Pancreas (tissue), 10 donors: ENCODE measurements around the gene LMO3. TPM values are rescaled to one million over a fixed set of nuclear protein-coding genes. Genes with fewer than 3 reads are reported as not detected.

Experiments used
- ATAC-seq, 4 donors: fragments of 200-7000 bp; cut with Tn5 transposase; one replicate each; pipeline versions ENCODE4 v1.8.0 to v1.9.1; 2020; ENCODE audit warnings: mild to moderate bottlenecking in 4 of 4, moderate library complexity in 4 of 4
- DNase-seq, 6 donors: peaks; one replicate each; pipeline ENCODE4 v3.0.0-alpha.2; 2020
- FAIRE-seq: peaks from 2 replicates; lab custom pipeline; 2012; peaks lifted over from hg19 to GRCh38; lab: Jason Lieb, UNC
- H3K27ac ChIP-seq, 4 donors: fragments of 200-600 bp; sonication (generic); 1 replicate in 3 of 4; 2 replicates in 1 of 4; pipeline versions ENCODE4 v1.5.0 to v1.8.0; 2020
- H3K27me3 ChIP-seq, 4 donors: fragments of 200-600 bp; one replicate each; pipeline ENCODE4 v1.8.0; 2021
- H3K36me3 ChIP-seq, 3 donors: fragments of 200-600 bp; sonication (generic) in 1 of 3; one replicate each; pipeline versions ENCODE4 v1.5.0 to v1.8.0; 2020 to 2021
- H3K4me1 ChIP-seq, 3 donors: fragments of 200-600 bp; one replicate each; pipeline ENCODE4 v1.8.0; 2021
- H3K4me3 ChIP-seq, 4 donors: fragments of 200-600 bp; sonication (generic) in 2 of 4; one replicate each; pipeline versions ENCODE4 v1.5.0 to v1.8.0; 2020 to 2021
- H3K9me3 ChIP-seq, 4 donors: fragments of 200-600 bp; one replicate each; pipeline ENCODE4 v1.8.0; 2021
- WGBS, 2 donors: extraction: QIAGEN DNeasy Blood & Tissue Kit; methylation state at CpG; one replicate each; pipeline ENCODE4 v1.1.7; 2013; 5-methylcytosine and 5-hydroxymethylcytosine counted together
- intact Hi-C, 3 donors: fragments of 100-400 bp; cut with DNase I; formaldehyde crosslinking; loops; one replicate each; pipeline versions ENCODE4 v1.11.1 to v1.14.2; 2022
- polyA plus RNA-seq, 2 donors: library from polyadenylated mRNA; stranded (reverse); fragments of 200-250 nt; gene quantifications; one replicate each; pipeline ENCODE4 v1.2.3, GENCODE V29; 2013
- total RNA-seq, 6 donors: library from RNA; stranded (reverse); fragmentation: NEBNext Ultra II Directional in 4 of 6; extraction: Animal tissue kit (Norgen Biotek cat#: 25700) in 4 of 6; gene quantifications; one replicate each; pipeline versions ENCODE4 v1.2.1 to v1.2.4, GENCODE V29; 2021 to 2023
- TF ChIP-seq, protein P1 (sequence below), 4 donors: fragments of 200-600 bp; sonication (generic) in 3 of 4; IDR thresholded peaks; one replicate each; pipeline versions ENCODE4 v1.5.0 to v1.8.0; 2021; ENCODE audit warnings: antibody characterized with exemption in 4 of 4
- donor health status: healthy with polysubstance abuse.
- donor health status: DM: no; HTN: no; CAD: no; lungs with moderate emphysema.
- donor health status: DM: no; HTN: no; CAD: no.
- donor health status: control.
- donor health status: control.
- donor health status: Bipolar disorder and iron deficiency.
- donor health status: DM: yes; HTN: yes; CAD: no.
- donor health status: DM: no; HTN: no; CAD: no.
- donor health status: DM: no; HTN: no; CAD: no.
- donor health status: DM: yes; HTN: yes; CAD: no.

Gene LMO3
- total and polyA plus RNA-seq, 8 donors = 5.0 to 36.3 (median 15.9) TPM

DNA sequence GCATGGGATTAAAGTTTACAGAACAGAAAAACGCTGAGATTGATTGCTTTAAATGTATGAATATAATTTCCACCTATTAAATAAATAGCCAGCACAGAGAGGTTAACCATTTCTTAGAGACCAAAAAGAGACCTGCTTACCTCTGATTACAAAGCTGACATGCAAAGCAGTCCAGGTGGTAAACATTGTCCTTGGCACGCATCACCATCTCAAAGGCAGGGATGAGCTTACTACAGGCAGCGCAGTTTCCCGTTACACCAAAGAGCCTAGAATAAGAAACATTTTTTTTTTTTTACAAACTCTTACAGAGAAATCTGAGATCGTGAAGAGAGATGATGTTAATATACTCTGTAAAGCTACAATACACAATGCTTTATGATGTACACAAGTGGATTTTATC is 45.7 kb downstream of the LMO3 start:
- no peak for ATAC-seq
- no peak for FAIRE-seq

DNA sequence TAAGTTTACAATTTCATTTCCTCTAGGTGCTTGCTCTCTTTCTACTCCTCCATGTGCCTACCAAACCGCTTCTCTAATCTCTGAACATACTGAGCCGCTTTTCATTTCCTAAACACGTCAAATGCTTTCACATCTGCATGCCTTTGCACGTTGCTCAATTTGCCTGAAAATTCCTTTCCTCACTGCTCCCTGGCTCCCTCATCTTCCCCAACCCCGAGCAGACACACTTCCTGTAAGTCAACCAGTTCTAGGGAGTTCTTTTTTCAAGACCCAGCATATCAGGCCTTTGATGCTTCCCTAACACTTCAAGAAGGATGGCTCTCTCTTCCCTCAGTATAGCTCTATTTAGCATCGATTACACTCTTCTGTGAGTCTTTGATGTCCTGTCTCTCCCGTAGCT is 50.3 kb downstream of the LMO3 start:
- Histone ChIP-seq H3K36me3 (no peaks in the 10 kb centered on the region), H3K27ac (no peak overlapping the region), H3K4me1 (no peaks in the 10 kb centered on the region), H3K4me3 (no peak overlapping the region), H3K9me3 (no peaks in the 10 kb centered on the region), H3K27me3 (no peaks in the 10 kb centered on the region)
- ATAC-seq = no peak
- DNase-seq = no peak
- intact Hi-C loops = no loop called here
- TF ChIP-seq, protein P1, sequence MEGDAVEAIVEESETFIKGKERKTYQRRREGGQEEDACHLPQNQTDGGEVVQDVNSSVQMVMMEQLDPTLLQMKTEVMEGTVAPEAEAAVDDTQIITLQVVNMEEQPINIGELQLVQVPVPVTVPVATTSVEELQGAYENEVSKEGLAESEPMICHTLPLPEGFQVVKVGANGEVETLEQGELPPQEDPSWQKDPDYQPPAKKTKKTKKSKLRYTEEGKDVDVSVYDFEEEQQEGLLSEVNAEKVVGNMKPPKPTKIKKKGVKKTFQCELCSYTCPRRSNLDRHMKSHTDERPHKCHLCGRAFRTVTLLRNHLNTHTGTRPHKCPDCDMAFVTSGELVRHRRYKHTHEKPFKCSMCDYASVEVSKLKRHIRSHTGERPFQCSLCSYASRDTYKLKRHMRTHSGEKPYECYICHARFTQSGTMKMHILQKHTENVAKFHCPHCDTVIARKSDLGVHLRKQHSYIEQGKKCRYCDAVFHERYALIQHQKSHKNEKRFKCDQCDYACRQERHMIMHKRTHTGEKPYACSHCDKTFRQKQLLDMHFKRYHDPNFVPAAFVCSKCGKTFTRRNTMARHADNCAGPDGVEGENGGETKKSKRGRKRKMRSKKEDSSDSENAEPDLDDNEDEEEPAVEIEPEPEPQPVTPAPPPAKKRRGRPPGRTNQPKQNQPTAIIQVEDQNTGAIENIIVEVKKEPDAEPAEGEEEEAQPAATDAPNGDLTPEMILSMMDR (IDR thresholded peaks at IDR 0.05) = no peak
- WGBS, 2 donors = 72 to 76% methylated on average over 7 of the region's 7 CpGs
- FAIRE-seq = no peak

More for the DNA sequence above, 45.7 kb downstream of the LMO3 start:
- no peak overlapping the region for H3K4me3 ChIP-seq
- peaks cover 0 to 3% (median 0%) of the 10 kb centered on the region in 3 donors for H3K4me1 ChIP-seq
- H3K9me3 ChIP-seq = no peaks in the 10 kb centered on the region
- no peak overlapping the region for H3K27ac ChIP-seq
- H3K36me3 ChIP-seq = no peaks in the 10 kb centered on the region
- 65 to 66% methylated on average over 5 of the region's 5 CpGs for WGBS, 2 donors
- no peak for DNase-seq
- no peaks in the 10 kb centered on the region for H3K27me3 ChIP-seq
- intact Hi-C loops = no loop called here
- TF ChIP-seq, protein P1 (IDR thresholded peaks at IDR 0.05) = no peak

DNA sequence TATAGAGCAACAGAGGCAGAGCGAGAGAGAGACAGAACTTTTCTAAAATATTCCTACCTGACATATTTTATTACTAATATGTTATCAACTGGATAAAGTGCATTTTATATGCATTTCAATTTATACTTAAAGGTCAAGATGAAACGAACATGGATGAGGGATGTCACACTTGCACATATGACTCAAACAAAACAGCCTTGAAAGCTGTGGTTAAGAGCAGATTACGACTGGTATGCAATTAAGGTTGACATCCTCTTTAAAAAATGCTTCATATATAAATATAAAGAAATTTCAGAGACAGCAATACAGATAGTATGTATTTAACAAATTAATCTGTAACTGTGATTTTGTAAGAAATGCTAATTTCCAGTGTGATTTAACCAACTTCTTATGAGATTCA is 52.5 kb downstream of the LMO3 start:
- intact Hi-C loops = no loop called here
- H3K27me3 ChIP-seq = no peaks in the 10 kb centered on the region
- H3K9me3 ChIP-seq = no peaks in the 10 kb centered on the region
- no peak overlapping the region for H3K4me3 ChIP-seq
- DNase-seq (no peak), ATAC-seq (no peak), FAIRE-seq (no peak)
- H3K4me1 ChIP-seq = no peaks in the 10 kb centered on the region
- TF ChIP-seq, protein P1 (IDR thresholded peaks at IDR 0.05) = no peak
- 69 to 70% methylated on average over 3 of the region's 3 CpGs for WGBS, 2 donors
- no peak overlapping the region for H3K27ac ChIP-seq
- H3K36me3 ChIP-seq = no peaks in the 10 kb centered on the region

DNA sequence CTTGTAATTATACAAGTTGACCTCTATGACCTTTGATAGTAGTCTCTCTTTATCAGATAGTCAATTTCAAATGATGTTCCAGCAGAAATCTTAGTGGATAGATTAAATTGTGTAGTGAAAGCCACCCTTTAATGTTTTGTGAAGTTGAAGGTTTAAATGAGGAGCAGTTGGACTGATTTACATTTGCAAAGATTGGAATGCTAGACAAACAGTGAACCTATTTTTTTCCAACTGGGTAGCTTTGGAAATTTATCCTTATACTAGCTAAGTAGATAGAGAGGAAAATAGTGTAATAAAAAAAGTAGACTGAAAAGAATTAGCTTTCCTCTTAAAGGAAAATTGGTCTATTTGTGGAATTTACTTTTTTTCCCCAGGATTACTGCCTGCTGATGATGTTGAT is 53.7 kb downstream of the LMO3 start:
- Histone ChIP-seq H3K36me3 (no peaks in the 10 kb centered on the region), H3K4me1 (peaks cover 0 to 4% (median 0%) of the 10 kb centered on the region in 3 donors)

GRCh38 chr12:16545836-16546235 is 60.1 kb downstream of the LMO3 start:
- Histone ChIP-seq H3K36me3 (no peaks in the 10 kb centered on the region), H3K9me3 (no peaks in the 10 kb centered on the region), H3K27me3 (no peaks in the 10 kb centered on the region), H3K4me1 (peaks cover 0 to 8% (median 0%) of the 10 kb centered on the region in 3 donors), H3K27ac (no peak overlapping the region), H3K4me3 (no peak overlapping the region)
- intact Hi-C loops = no loop called here
- 67 to 70% methylated on average over 3 of the region's 3 CpGs for WGBS, 2 donors
- no peak for FAIRE-seq
- ATAC-seq = peak in 2 of 4 donors; percentile 63 to 65
- TF ChIP-seq, protein P1 (IDR thresholded peaks at IDR 0.05) = no peak
- no peak for DNase-seq

More for the DNA sequence above, 53.7 kb downstream of the LMO3 start:
- Histone ChIP-seq H3K27ac (no peak overlapping the region), H3K27me3 (no peaks in the 10 kb centered on the region), H3K4me3 (no peak overlapping the region), H3K9me3 (no peaks in the 10 kb centered on the region)
- intact Hi-C loops = no loop called here
- ATAC-seq (no peak), DNase-seq (no peak), FAIRE-seq (no peak)
- TF ChIP-seq, protein P1 (IDR thresholded peaks at IDR 0.05) = no peak
